Heart left ventricle (tissue), 13 donors: ENCODE results near the gene SP3.

Source experiments
- POLR2A ChIP-seq, 2 donors: fragments of 450-650 bp; IDR thresholded peaks; one replicate each; pipeline ENCODE4 v1.6.1; 2017; ENCODE audit warnings: antibody characterized with exemption in 2 of 2, mild to moderate bottlenecking in 2 of 2, moderate library complexity in 2 of 2
- TF ChIP-seq, protein P1 (sequence below), 12 donors: fragments of 200-600 bp; sonication (generic) in 4 of 12; IDR thresholded peaks; one replicate each; pipeline versions ENCODE4 v1.5.0 to v1.8.0; 2018 to 2022; ENCODE audit warnings: antibody characterized with exemption in 12 of 12, mild to moderate bottlenecking in 5 of 12
- donor health status: ischemic (EF 13 %, LVEDD 7.1; RV severe dilation, severe dysfunction).
- donor health status: DM: no; HTN: yes; CAD: no.
- donor health status: DM: no; HTN: no; CAD: no.
- donor health status: ischemic (EF 25% LVEDD 6.9; RV normal size, moderate dysfunction).
- donor health status: ischemic (EF 25% LVEDD 5.7; RV mildly dilated, moderate dysfunction).
- donor health status: ischemic (EF 35%, LVEDD 5.7; RV mildly dilated, moderate dysfunction).
- donor health status: nonischemic (EF 11% LVEDD 7.7; RV severe dilation, severe dysfunction).
- donor health status: DM: yes; HTN: yes; CAD: no.
- donor health status: PGD.
- donor health status: ischemic (EF 29% LVEDD 5.4; RV normal size, mild dysfunction).
- donor health status: nonischemic (EF 23%, LVEDD 6.1; RV moderate dilation, normal function).

DNA sequence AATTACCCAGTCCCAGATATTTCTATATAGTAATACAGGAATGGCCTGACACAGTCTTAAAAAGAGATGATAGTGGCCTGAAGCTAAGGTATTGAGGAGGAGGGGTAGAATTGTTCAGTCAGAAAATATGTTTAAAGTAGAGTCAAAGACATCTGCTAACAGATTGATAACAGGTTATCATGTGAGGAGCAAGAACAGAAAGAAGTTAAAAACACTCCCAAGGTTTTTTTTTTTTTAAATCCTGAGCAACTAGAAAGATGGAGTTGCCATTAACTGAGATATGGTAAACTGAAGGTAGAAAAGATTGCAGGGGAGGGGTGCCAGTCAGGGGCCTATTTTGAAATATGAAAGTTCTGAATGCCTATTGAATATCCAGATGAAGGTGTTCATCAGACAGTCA, 43.1 kb downstream of the SP3 start:
- TF ChIP-seq, protein P1, sequence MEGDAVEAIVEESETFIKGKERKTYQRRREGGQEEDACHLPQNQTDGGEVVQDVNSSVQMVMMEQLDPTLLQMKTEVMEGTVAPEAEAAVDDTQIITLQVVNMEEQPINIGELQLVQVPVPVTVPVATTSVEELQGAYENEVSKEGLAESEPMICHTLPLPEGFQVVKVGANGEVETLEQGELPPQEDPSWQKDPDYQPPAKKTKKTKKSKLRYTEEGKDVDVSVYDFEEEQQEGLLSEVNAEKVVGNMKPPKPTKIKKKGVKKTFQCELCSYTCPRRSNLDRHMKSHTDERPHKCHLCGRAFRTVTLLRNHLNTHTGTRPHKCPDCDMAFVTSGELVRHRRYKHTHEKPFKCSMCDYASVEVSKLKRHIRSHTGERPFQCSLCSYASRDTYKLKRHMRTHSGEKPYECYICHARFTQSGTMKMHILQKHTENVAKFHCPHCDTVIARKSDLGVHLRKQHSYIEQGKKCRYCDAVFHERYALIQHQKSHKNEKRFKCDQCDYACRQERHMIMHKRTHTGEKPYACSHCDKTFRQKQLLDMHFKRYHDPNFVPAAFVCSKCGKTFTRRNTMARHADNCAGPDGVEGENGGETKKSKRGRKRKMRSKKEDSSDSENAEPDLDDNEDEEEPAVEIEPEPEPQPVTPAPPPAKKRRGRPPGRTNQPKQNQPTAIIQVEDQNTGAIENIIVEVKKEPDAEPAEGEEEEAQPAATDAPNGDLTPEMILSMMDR (IDR thresholded peaks at IDR 0.05) = no peak
- no peak for TF ChIP-seq POLR2A (IDR thresholded peaks at IDR 0.05)
